ENCODE results near the gene GLA.
A peak's percentile ranks its signal among the peaks of the same experiment; 100 is the strongest.

The GLA gene

GRCh38 chrX:101391831-101392230 lies 15.9 kb downstream of the GLA start:
- CTCF ChIA-PET, result no interaction called here
- POLR2A ChIA-PET, result interaction anchor here (1.1 to 2.8 kb wide), 7 partner anchors 18 to 44 kb away, joined by 3 to 95 read pairs (median 11); partner anchors contain the start of gene TIMM8A
- DNase-seq (ENCODE audit: extremely low spot score), result no peak
- TF ChIP-seq SUZ12 (IDR thresholded peaks at IDR 0.05) (no peak), LEF1 (IDR thresholded peaks at IDR 0.05; ENCODE audit: borderline replicate concordance) (no peak), ARNT (IDR thresholded peaks at IDR 0.05) (no peak)

- POLR2A ChIA-PET, result interaction anchor here (0.8 to 2.8 kb wide), 31 partner anchors 9 to 341 kb away, joined by 3 to 95 read pairs (median 5); partner anchors contain the start of genes GLA, HNRNPH2 and TIMM8A
- peak; percentile 92 for DNase-seq (ENCODE audit: extremely low spot score)
- CTCF ChIA-PET, result interaction anchor here (0.6 to 2.1 kb wide), 5 partner anchors 15 to 44 kb away, joined by 3 to 7 read pairs (median 4); partner anchors contain the start of gene TIMM8A
- TF ChIP-seq FOXA1 (IDR thresholded peaks at IDR 0.05) (no peak), L3MBTL2 (conservative IDR thresholded peaks at IDR 0.05) (peak; percentile 90), PKNOX1 (IDR thresholded peaks at IDR 0.05) (no peak), SP1 (IDR thresholded peaks at IDR 0.05) (no peak), FOXM1 (IDR thresholded peaks at IDR 0.05; ENCODE audit: borderline replicate concordance) (0 out of 2 replicates have a peak, but pooled peaks have one; percentile 26), HDGF (IDR thresholded peaks at IDR 0.05; ENCODE audit: borderline replicate concordance) (no peak), LEF1 (IDR thresholded peaks at IDR 0.05; ENCODE audit: borderline replicate concordance) (no peak), ZNF384 (IDR thresholded peaks at IDR 0.05) (no peak), TARDBP (IDR thresholded peaks at IDR 0.05) (no peak), SUZ12 (IDR thresholded peaks at IDR 0.05) (no peak), ARNT (IDR thresholded peaks at IDR 0.05) (0 out of 2 replicates have a peak, but pooled peaks have one; percentile 19), FOXK2 (IDR thresholded peaks at IDR 0.05) (no peak), ELF4 (IDR thresholded peaks at IDR 0.05) (peak; percentile 94), CTBP1 (IDR thresholded peaks at IDR 0.05; ENCODE audit: borderline replicate concordance) (no peak), BHLHE40 (IDR thresholded peaks at IDR 0.05; ENCODE audit: borderline replicate concordance) (no peak; the same call in 1 of the 2 replicates), NFRKB (IDR thresholded peaks at IDR 0.05) (peak; percentile 85)
These were observed 16.8 kb downstream of the GLA start, which contains the start of gene RPL36A for GRCh38 chrX:101390664-101391525. Gene RPL36A (plus strand): TSS chrX:101391011. CDS start chrX:101391044, 33 bp downstream.

GRCh38 chrX:101388604-101389003 lies 19.1 kb downstream of the GLA start:
- ChIA-PET POLR2A (interaction anchor here (0.5 to 1.7 kb wide), 2 partner anchors 40 to 133 kb away, joined by 5 to 7 read pairs; partner anchors contain the start of gene TIMM8A), CTCF (interaction anchor here (1.0 kb wide), 1 partner anchor 30 kb away, joined by 3 read pairs; no protein-coding TSS in a partner anchor)
- no peak for TF ChIP-seq ELF4 (IDR thresholded peaks at IDR 0.05)
- no peak for TF ChIP-seq LEF1 (IDR thresholded peaks at IDR 0.05; ENCODE audit: borderline replicate concordance)
- no peak for TF ChIP-seq HDGF (IDR thresholded peaks at IDR 0.05; ENCODE audit: borderline replicate concordance)
- TF ChIP-seq CTBP1 (IDR thresholded peaks at IDR 0.05; ENCODE audit: borderline replicate concordance), result no peak
- TF ChIP-seq ZNF384 (IDR thresholded peaks at IDR 0.05), result no peak
- no peak for TF ChIP-seq FOXA1 (IDR thresholded peaks at IDR 0.05)
- no peak for TF ChIP-seq PKNOX1 (IDR thresholded peaks at IDR 0.05)
- TF ChIP-seq SP1 (IDR thresholded peaks at IDR 0.05), result no peak
- no peak for TF ChIP-seq FOXM1 (IDR thresholded peaks at IDR 0.05; ENCODE audit: borderline replicate concordance)
- no peak for TF ChIP-seq TARDBP (IDR thresholded peaks at IDR 0.05)
- no peak for TF ChIP-seq NFRKB (IDR thresholded peaks at IDR 0.05)
- no peak for TF ChIP-seq BHLHE40 (IDR thresholded peaks at IDR 0.05; ENCODE audit: borderline replicate concordance)
- no peak for TF ChIP-seq ARNT (IDR thresholded peaks at IDR 0.05)
- no peak for TF ChIP-seq FOXK2 (IDR thresholded peaks at IDR 0.05)
- TF ChIP-seq L3MBTL2 (conservative IDR thresholded peaks at IDR 0.05), result no peak
- no peak for TF ChIP-seq SUZ12 (IDR thresholded peaks at IDR 0.05)
- DNase-seq (ENCODE audit: extremely low spot score), result no peak

- TF ChIP-seq FOXM1 (IDR thresholded peaks at IDR 0.05; ENCODE audit: borderline replicate concordance) (no peak), BHLHE40 (IDR thresholded peaks at IDR 0.05; ENCODE audit: borderline replicate concordance) (no peak), SP1 (IDR thresholded peaks at IDR 0.05) (no peak), NFRKB (IDR thresholded peaks at IDR 0.05) (no peak), LEF1 (IDR thresholded peaks at IDR 0.05; ENCODE audit: borderline replicate concordance) (no peak), ZNF384 (IDR thresholded peaks at IDR 0.05) (no peak), FOXK2 (IDR thresholded peaks at IDR 0.05) (no peak), L3MBTL2 (conservative IDR thresholded peaks at IDR 0.05) (no peak), TARDBP (IDR thresholded peaks at IDR 0.05) (no peak), HDGF (IDR thresholded peaks at IDR 0.05; ENCODE audit: borderline replicate concordance) (no peak), ELF4 (IDR thresholded peaks at IDR 0.05) (no peak), PKNOX1 (IDR thresholded peaks at IDR 0.05) (no peak), FOXA1 (IDR thresholded peaks at IDR 0.05) (no peak), SUZ12 (IDR thresholded peaks at IDR 0.05) (no peak), ARNT (IDR thresholded peaks at IDR 0.05) (no peak), CTBP1 (IDR thresholded peaks at IDR 0.05; ENCODE audit: borderline replicate concordance) (no peak)
- CTCF ChIA-PET, result no interaction called here
- DNase-seq (ENCODE audit: extremely low spot score), result no peak
- POLR2A ChIA-PET, result no interaction called here
These were observed 21.2 kb downstream of the GLA start for GRCh38 chrX:101386542-101386885.

GRCh38 chrX:101385795-101386541 lies 21.8 kb downstream of the GLA start, which contains the start of gene BTK:
Gene BTK (minus strand): TSS chrX:101386191. CDS start chrX:101375284, 10,907 bp downstream.
- no peak for TF ChIP-seq NFRKB (IDR thresholded peaks at IDR 0.05)
- no peak for TF ChIP-seq ARNT (IDR thresholded peaks at IDR 0.05)
- TF ChIP-seq LEF1 (IDR thresholded peaks at IDR 0.05; ENCODE audit: borderline replicate concordance), result no peak
- no peak for TF ChIP-seq ELF4 (IDR thresholded peaks at IDR 0.05)
- no peak for TF ChIP-seq L3MBTL2 (conservative IDR thresholded peaks at IDR 0.05)

More at GRCh38 chrX:101385795-101386541, 21.8 kb downstream of the GLA start, which contains the start of gene BTK:
- DNase-seq (ENCODE audit: extremely low spot score), result no peak
- ChIA-PET POLR2A (interaction anchor here (1.0 kb wide), 1 partner anchor 10 kb away, joined by 3 read pairs; no protein-coding TSS in a partner anchor), CTCF (no interaction called here)

All from HEK293T (cell line).